Keratinocyte (primary cell): ENCODE results near the gene DUSP8. TPM values are rescaled to one million over a fixed set of nuclear protein-coding genes. Genes with fewer than 3 reads are reported as not detected.
"Not testable (repeated sequence)": the region's sequence is repeated elsewhere in the genome, so short reads cannot be mapped to it uniquely, and the experiment has no call there.

ENCODE experiments used
- DNase-seq: peaks from one replicate; pipeline ENCODE4 v3.0.0-alpha.2; 2011; ENCODE audit warnings: low read depth, missing footprints, low spot score
- FAIRE-seq: peaks from 2 replicates; lab custom pipeline; 2011; peaks lifted over from hg19 to GRCh38; lab: Jason Lieb, UNC
- H2AFZ ChIP-seq: 2 replicates; pipeline ENCODE4 v1.6.0; 2012; ENCODE audit warnings: low read length, control low read depth, inconsistent platforms; ENCODE audit not compliant: control insufficient read depth
- H3K27ac ChIP-seq: 2 replicates; pipeline ENCODE4 v1.5.1; 2011; ENCODE audit warnings: low read length; ENCODE audit not compliant: control insufficient read depth, insufficient read depth
- H3K27me3 ChIP-seq: 3 replicates; pipeline ENCODE4 v1.6.0; 2011; ENCODE audit warnings: low read length; ENCODE audit not compliant: control insufficient read depth, insufficient read depth; ENCODE audit errors: extremely low read depth
- H3K36me3 ChIP-seq, 2 experiments: 2 replicates in 1 of 2; 3 replicates in 1 of 2; pipeline ENCODE4 v1.5.1; 2011; ENCODE audit warnings: low read length in 2 of 2, mild to moderate bottlenecking in 1 of 2; ENCODE audit not compliant: control insufficient read depth in 2 of 2, insufficient read depth in 2 of 2; ENCODE audit errors: extremely low read depth in 1 of 2
- H3K4me1 ChIP-seq: 3 replicates; pipeline ENCODE4 v1.5.1; 2011; ENCODE audit warnings: low read length; ENCODE audit not compliant: control insufficient read depth, insufficient read depth; ENCODE audit errors: extremely low read depth
- H3K4me2 ChIP-seq: 3 replicates; pipeline ENCODE4 v1.6.0; 2011; ENCODE audit warnings: low read depth, low read length; ENCODE audit not compliant: control insufficient read depth, insufficient read depth; ENCODE audit errors: extremely low read depth
- H3K4me3 ChIP-seq, 3 experiments: fragments of 200-600 bp in 1 of 3; sonication (generic) in 1 of 3; 2 replicates in 2 of 3; 3 replicates in 1 of 3; pipeline ENCODE4 v1.5.1; 2011 to 2016; ENCODE audit warnings: low read length in 3 of 3, mild to moderate bottlenecking in 3 of 3, control low read depth in 2 of 3, inconsistent platforms in 1 of 3, low read depth in 1 of 3, mixed read lengths in 1 of 3, mixed run types in 1 of 3, moderate library complexity in 1 of 3; ENCODE audit not compliant: control insufficient read depth in 2 of 3, insufficient read depth in 2 of 3; ENCODE audit errors: extremely low read depth in 1 of 3
- H3K79me2 ChIP-seq: 2 replicates; pipeline ENCODE4 v1.6.0; 2012; ENCODE audit warnings: low read length; ENCODE audit not compliant: control insufficient read depth, insufficient read depth
- H3K9ac ChIP-seq: 3 replicates; pipeline ENCODE4 v1.6.0; 2011; ENCODE audit warnings: low read length; ENCODE audit not compliant: control insufficient read depth, insufficient read depth; ENCODE audit errors: extremely low read depth
- H3K9me1 ChIP-seq: 3 replicates; pipeline ENCODE4 v1.6.0; 2011; ENCODE audit warnings: low read length; ENCODE audit not compliant: control insufficient read depth, insufficient read depth; ENCODE audit errors: extremely low read depth
- H3K9me3 ChIP-seq: 2 replicates; pipeline ENCODE4 v1.5.1; 2012; ENCODE audit warnings: low read depth, low read length; ENCODE audit not compliant: control insufficient read depth
- H4K20me1 ChIP-seq: 3 replicates; pipeline ENCODE4 v1.6.0; 2011; ENCODE audit warnings: low read length; ENCODE audit not compliant: control insufficient read depth, insufficient read depth; ENCODE audit errors: extremely low read depth
- EZH2 ChIP-seq: IDR thresholded peaks from one replicate; pipeline ENCODE4 v1.6.1; 2012; ENCODE audit warnings: inconsistent platforms, mild to moderate bottlenecking, low read length, moderate library complexity
- dilution Hi-C: fragments of 300-500 bp; cut with MboI; formaldehyde crosslinking; loops from one replicate; pipeline ENCODE4 v1.7.0; 2020; ENCODE audit warnings: low sequenced_read_pairs; ENCODE audit not compliant: extremely low pct_ligation_motif_present
- polyA plus RNA-seq, 5 experiments: library from polyadenylated mRNA; depleted of rRNA in 3 of 5; stranded (reverse) in 3 of 5; stranded (forward) in 1 of 5; unstranded in 1 of 5; fragments of >200 nt; gene quantifications; 1 replicate in 1 of 5; 2 replicates in 3 of 5; 3 replicates in 1 of 5; pipeline versions ENCODE4 v1.2.1 to v1.2.3, GENCODE V29; 2011 to 2012; ENCODE audit warnings: missing spikeins in 2 of 5, low read depth in 1 of 5, low replicate concordance in 1 of 5
- TF ChIP-seq, protein P1 (sequence below), 3 experiments: IDR thresholded peaks in 1 of 3; conservative IDR thresholded peaks in 1 of 3; optimal IDR thresholded peaks in 1 of 3; 2 replicates in 2 of 3; 3 replicates in 1 of 3; pipeline versions ENCODE3 to v1.5.1; 2011; ENCODE audit warnings: low read length in 3 of 3, mild to moderate bottlenecking in 3 of 3, moderate library complexity in 2 of 3, control low read depth in 1 of 3, inconsistent platforms in 1 of 3; ENCODE audit not compliant: insufficient read depth in 2 of 3; ENCODE audit errors: extremely low read depth in 1 of 3

Gene DUSP8
- polyA plus RNA-seq, 1 donor (not counting 4 experiments of a cell fraction or from before 2014, with no cell fraction given), result 0.58 TPM

DNA sequence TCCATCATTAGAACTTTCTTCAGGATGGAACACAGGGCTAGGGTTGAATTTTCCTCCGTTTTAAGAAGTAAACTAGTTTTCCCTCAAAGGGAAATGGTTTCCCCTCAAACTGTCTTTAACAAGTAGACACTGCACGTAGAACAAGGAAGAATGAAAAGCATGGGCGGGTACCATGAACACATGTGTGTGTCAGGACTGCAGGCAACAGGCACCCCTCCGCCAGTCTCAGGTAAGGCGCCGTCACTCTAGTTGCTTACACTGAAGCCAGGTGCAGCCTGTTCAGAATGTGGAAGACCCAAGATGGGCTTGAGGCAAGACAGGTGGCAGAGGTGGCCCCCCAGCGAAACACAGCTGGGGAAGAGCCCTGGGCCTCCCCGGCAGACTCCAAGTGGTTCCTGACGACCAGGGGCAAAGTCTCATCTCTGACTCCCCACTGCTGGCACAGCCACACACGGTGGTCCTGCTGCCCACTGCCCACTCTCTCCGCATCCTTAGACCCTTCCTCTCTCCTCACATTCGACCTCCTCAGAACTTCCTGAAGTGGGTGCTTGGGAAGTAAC is 60.1 kb downstream of the DUSP8 start:
- no peak overlapping the region for H3K9ac ChIP-seq
- no peak overlapping the region for H3K4me2 ChIP-seq
- no peak overlapping the region for H2AFZ ChIP-seq
- H3K4me3 ChIP-seq, result no peak overlapping the region
- H3K79me2 ChIP-seq, result peaks cover 69% of the 10 kb centered on the region
- TF ChIP-seq, protein P1, sequence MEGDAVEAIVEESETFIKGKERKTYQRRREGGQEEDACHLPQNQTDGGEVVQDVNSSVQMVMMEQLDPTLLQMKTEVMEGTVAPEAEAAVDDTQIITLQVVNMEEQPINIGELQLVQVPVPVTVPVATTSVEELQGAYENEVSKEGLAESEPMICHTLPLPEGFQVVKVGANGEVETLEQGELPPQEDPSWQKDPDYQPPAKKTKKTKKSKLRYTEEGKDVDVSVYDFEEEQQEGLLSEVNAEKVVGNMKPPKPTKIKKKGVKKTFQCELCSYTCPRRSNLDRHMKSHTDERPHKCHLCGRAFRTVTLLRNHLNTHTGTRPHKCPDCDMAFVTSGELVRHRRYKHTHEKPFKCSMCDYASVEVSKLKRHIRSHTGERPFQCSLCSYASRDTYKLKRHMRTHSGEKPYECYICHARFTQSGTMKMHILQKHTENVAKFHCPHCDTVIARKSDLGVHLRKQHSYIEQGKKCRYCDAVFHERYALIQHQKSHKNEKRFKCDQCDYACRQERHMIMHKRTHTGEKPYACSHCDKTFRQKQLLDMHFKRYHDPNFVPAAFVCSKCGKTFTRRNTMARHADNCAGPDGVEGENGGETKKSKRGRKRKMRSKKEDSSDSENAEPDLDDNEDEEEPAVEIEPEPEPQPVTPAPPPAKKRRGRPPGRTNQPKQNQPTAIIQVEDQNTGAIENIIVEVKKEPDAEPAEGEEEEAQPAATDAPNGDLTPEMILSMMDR (optimal IDR thresholded peaks at IDR 0.05 in 1 of 3, IDR thresholded peaks at IDR 0.05 in 1 of 3, conservative IDR thresholded peaks at IDR 0.05 in 1 of 3; ENCODE audit: extremely low read depth in 1 of 3, insufficient read depth in 2 of 3, low read length in 3 of 3), result no peak
- TF ChIP-seq EZH2, result no peak
- dilution Hi-C loops, result no loop called here
- H3K27ac ChIP-seq, result no peak overlapping the region
- H3K4me1 ChIP-seq, result peaks cover 14% of the 10 kb centered on the region
- FAIRE-seq (no peak), DNase-seq (no peak)
- H3K9me3 ChIP-seq, result no peaks in the 10 kb centered on the region
- H3K36me3 ChIP-seq, result peaks cover 0 to 4% of the 10 kb centered on the region in 2 experiments
- peaks cover 52% of the 10 kb centered on the region for H4K20me1 ChIP-seq
- H3K9me1 ChIP-seq, result peaks cover 3% of the 10 kb centered on the region
- no peaks in the 10 kb centered on the region for H3K27me3 ChIP-seq

DNA sequence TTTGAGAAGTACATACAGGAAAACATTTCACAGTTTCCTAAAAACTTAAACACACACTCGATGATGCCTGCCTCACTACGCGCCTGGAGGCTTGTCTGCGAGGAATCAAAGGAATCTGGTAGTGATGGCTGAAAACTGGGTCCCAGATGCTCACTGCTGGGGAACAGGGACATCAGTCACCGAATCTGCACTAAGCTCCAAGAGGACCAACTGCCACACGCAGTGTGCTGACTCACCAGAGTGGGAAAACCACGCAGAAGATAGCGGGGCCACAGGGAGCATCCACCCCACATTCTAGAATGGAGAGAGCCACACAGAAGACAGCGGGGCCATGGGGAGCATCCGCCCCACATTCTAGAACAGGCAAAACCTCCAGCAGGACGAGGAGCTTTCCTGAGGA is 61.1 kb downstream of the DUSP8 start:
- H3K79me2 ChIP-seq, result peaks cover 69% of the 10 kb centered on the region
- H3K27ac ChIP-seq, result no peak overlapping the region
- H4K20me1 ChIP-seq, result peaks cover 52% of the 10 kb centered on the region
- no peak overlapping the region for H3K4me3 ChIP-seq
- H3K4me2 ChIP-seq, result no peak overlapping the region
- H3K9me1 ChIP-seq, result no peaks in the 10 kb centered on the region
- TF ChIP-seq, protein P1 (optimal IDR thresholded peaks at IDR 0.05 in 1 of 3, IDR thresholded peaks at IDR 0.05 in 1 of 3, conservative IDR thresholded peaks at IDR 0.05 in 1 of 3; ENCODE audit: extremely low read depth in 1 of 3, insufficient read depth in 2 of 3, low read length in 3 of 3), result no peak
- TF ChIP-seq EZH2, result no peak
- no peak overlapping the region for H3K9ac ChIP-seq
- H2AFZ ChIP-seq, result no peak overlapping the region
- DNase-seq (no peak), FAIRE-seq (no peak)
- dilution Hi-C loops, result no loop called here
- H3K27me3 ChIP-seq, result no peaks in the 10 kb centered on the region
- peaks cover 0 to 4% of the 10 kb centered on the region in 2 experiments for H3K36me3 ChIP-seq
- peaks cover 9% of the 10 kb centered on the region for H3K4me1 ChIP-seq
- H3K9me3 ChIP-seq, result no peaks in the 10 kb centered on the region

DNA sequence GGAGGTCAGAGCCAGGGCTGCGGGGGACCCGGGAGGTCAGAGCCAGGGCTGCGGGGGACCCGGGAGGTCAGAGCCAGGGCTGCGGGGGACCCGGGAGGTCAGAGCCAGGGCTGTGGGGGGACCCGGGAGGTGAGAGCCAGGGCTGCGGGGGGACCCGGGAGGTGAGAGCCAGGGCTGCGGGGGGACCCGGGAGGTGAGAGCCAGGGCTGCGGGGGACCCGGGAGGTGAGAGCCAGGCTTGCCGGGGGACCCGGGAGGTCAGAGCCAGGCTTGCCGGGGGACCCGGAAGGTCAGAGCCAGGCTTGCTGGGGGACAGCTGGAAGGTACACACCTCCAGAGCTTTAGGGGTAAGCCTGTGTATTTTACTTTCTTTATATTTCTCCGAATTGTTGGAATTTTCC is 61.7 kb downstream of the DUSP8 start:
- not testable (repeated sequence) for H3K36me3 ChIP-seq, H3K9me3 ChIP-seq

More for the DNA sequence above, 61.7 kb downstream of the DUSP8 start:
- dilution Hi-C loops, FAIRE-seq, H3K27me3 ChIP-seq, H3K4me1 ChIP-seq, H3K27ac ChIP-seq, H3K4me3 ChIP-seq, H2AFZ ChIP-seq, H3K9me1 ChIP-seq, DNase-seq, H3K9ac ChIP-seq, H3K4me2 ChIP-seq: not testable (repeated sequence)
- Histone ChIP-seq H3K79me2 (peaks cover 66% of the 10 kb centered on the region), H4K20me1 (peaks cover 47% of the 10 kb centered on the region)
